Measurements from ENCODE around the gene GPRC6A. TPM values are rescaled to one million over a fixed set of nuclear protein-coding genes. Genes with fewer than 3 reads are reported as not detected.

The GPRC6A gene
- total RNA-seq, 1 donor from 2014 or later, result not detected

DNA sequence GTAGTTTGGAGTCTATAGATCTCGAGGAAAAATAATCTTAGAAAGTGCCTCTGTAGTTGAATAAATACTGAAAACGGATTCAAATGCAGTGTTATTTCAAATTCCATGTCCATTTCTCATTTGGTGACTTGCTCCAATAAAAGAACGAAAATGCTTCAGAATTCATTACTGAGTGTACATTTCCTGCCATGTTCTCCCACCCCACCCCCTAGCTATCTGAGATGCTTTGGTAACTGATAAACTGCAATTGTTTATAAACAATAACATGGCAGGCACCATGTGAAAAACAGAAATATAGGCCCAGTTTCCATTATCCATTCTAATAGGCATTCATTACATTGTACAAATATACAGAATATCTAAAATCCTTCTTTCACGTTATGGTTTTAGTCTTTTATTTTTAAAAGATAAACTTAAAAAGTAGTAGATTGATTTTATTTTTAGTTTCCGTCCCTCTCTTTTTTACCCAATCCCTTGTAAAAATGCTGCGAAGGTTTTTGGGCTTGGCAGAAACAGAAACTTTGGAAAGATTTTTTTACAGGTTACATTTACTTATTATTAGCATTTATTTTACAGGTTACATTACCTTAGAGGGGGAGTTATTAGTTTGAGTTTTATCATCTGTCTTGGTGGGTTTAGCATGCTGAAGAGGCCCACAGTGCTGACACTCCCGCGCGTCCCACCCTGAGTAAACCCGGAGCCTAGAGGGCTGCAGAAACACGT lies 64.8 kb downstream of the GPRC6A start:
- no peaks in the 10 kb centered on the region for H3K36me3 ChIP-seq
- H3K27ac ChIP-seq, result no peak overlapping the region
- peak overlapping the region; percentile 56 to 64 for H3K4me3 ChIP-seq
- intact Hi-C loops (cut with DNase I), result no loop called here
- no peak for DNase-seq (ENCODE audit: low spot score in 2 of 2)
- TF ChIP-seq, protein P1, sequence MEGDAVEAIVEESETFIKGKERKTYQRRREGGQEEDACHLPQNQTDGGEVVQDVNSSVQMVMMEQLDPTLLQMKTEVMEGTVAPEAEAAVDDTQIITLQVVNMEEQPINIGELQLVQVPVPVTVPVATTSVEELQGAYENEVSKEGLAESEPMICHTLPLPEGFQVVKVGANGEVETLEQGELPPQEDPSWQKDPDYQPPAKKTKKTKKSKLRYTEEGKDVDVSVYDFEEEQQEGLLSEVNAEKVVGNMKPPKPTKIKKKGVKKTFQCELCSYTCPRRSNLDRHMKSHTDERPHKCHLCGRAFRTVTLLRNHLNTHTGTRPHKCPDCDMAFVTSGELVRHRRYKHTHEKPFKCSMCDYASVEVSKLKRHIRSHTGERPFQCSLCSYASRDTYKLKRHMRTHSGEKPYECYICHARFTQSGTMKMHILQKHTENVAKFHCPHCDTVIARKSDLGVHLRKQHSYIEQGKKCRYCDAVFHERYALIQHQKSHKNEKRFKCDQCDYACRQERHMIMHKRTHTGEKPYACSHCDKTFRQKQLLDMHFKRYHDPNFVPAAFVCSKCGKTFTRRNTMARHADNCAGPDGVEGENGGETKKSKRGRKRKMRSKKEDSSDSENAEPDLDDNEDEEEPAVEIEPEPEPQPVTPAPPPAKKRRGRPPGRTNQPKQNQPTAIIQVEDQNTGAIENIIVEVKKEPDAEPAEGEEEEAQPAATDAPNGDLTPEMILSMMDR (IDR thresholded peaks at IDR 0.05), result no peak
- peaks cover 0 to 5% of the 10 kb centered on the region in 2 donors for H3K4me1 ChIP-seq
- peaks cover 2% of the 10 kb centered on the region for H3K27me3 ChIP-seq
- H3K9me3 ChIP-seq, result no peaks in the 10 kb centered on the region

DNA sequence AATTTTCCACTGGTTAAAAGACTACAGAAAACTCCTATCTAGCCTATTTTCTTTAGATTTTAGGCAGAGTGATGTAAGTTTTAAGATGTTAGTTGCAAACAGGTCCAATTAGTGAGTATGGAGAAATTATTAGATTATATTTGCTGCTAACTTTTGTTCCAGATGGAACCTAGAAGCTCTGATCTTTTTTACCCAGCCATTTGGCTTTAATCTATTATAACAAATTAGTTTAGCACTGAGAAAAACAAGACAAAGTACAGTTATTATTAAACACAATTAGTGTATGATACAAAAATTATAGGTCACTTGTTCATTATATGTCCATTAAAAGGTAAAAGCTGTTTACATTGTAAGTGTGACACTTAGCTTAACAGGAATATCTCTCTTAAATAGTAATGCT lies 65.8 kb downstream of the GPRC6A start:
- H3K27ac ChIP-seq, result no peak overlapping the region
- H3K4me1 ChIP-seq, result peaks cover 0 to 5% of the 10 kb centered on the region in 2 donors
- no peaks in the 10 kb centered on the region for H3K36me3 ChIP-seq
- no peak overlapping the region for H3K4me3 ChIP-seq
- H3K27me3 ChIP-seq, result peaks cover 2% of the 10 kb centered on the region
- H3K9me3 ChIP-seq, result no peaks in the 10 kb centered on the region
- intact Hi-C loops (cut with DNase I), result no loop called here
- TF ChIP-seq, protein P1 (IDR thresholded peaks at IDR 0.05), result no peak
- no peak for DNase-seq (ENCODE audit: low spot score in 2 of 2)

DNA sequence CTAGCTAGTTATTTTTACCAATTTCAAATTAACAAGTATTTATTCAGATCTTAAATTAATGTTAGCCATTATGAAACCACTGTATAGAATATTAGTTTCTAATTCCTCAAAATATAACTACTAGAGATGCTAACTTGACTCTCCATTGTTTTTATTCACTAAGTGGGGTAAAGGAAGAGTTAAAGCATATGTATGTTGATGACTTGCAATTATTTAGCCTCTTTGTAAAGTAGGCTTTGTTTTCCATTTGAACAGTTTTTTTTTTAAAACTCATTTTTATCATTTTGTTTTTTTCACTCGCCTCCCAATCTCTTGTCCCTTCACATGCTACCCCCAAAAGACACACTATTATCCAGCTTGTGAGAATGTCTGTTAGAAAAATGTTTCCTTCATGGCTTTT lies 66.6 kb downstream of the GPRC6A start:
- no peak overlapping the region for H3K27ac ChIP-seq
- TF ChIP-seq, protein P1 (IDR thresholded peaks at IDR 0.05), result no peak
- intact Hi-C loops (cut with DNase I), result no loop called here
- no peaks in the 10 kb centered on the region for H3K9me3 ChIP-seq
- H3K27me3 ChIP-seq, result peaks cover 2% of the 10 kb centered on the region
- no peak overlapping the region for H3K4me3 ChIP-seq
- peaks cover 0 to 5% of the 10 kb centered on the region in 2 donors for H3K4me1 ChIP-seq
- no peak for DNase-seq (ENCODE audit: low spot score in 2 of 2)
- no peaks in the 10 kb centered on the region for H3K36me3 ChIP-seq

DNA sequence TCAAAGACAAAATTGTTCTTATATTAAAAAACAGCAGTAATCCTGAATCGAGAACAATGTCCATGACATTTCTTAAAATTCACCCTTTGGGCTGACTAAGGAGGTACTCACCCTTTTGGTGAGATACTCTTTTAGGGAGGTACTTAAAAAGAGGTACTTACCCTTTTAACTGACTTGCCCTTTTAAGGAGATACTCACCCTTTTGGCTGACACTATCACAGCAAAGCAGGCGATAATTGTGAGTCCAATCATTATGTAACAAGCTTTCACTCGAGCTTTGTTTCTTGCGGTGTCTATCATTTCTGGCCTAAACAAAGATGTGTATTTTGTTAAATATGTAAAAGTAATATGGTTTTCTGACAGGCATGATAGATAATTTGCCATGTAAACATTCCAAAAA lies 67.1 kb downstream of the GPRC6A start:
- DNase-seq (ENCODE audit: low spot score in 2 of 2), result no peak
- H3K27ac ChIP-seq, result no peak overlapping the region
- TF ChIP-seq, protein P1 (IDR thresholded peaks at IDR 0.05), result no peak
- intact Hi-C loops (cut with DNase I), result no loop called here
- H3K4me1 ChIP-seq, result peaks cover 0 to 5% of the 10 kb centered on the region in 2 donors
- peaks cover 2% of the 10 kb centered on the region for H3K27me3 ChIP-seq
- no peaks in the 10 kb centered on the region for H3K36me3 ChIP-seq
- no peaks in the 10 kb centered on the region for H3K9me3 ChIP-seq
- H3K4me3 ChIP-seq, result no peak overlapping the region

DNA sequence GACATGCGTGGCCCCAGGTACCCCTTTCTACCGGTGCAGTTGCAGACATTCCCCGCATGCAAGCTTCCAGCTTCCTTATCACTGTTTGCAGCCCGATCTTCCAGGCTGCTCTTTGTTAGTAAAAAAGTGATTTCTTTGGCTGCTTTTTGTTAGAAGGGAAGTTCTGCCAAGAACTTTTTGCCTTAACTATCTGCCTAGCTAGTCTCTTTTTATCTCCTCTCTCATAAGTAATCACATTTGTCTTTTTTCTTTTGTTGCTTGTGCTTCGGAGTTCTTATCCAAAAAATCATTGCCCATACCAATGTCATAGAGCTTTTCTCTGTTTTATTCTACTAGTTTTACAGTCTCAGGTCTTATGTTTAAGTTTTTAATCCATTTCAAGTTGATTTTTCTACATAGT lies 83.7 kb downstream of the GPRC6A start:
- H3K27ac ChIP-seq, result no peak overlapping the region
- DNase-seq (ENCODE audit: low spot score in 2 of 2), result no peak

More for the DNA sequence above, 83.7 kb downstream of the GPRC6A start:
- H3K4me3 ChIP-seq, result no peak overlapping the region
- TF ChIP-seq, protein P1 (IDR thresholded peaks at IDR 0.05), result no peak
- H3K9me3 ChIP-seq, result peaks cover 0 to 5% of the 10 kb centered on the region in 2 donors
- H3K4me1 ChIP-seq, result no peaks in the 10 kb centered on the region
- intact Hi-C loops (cut with DNase I), result no loop called here
- H3K27me3 ChIP-seq, result no peaks in the 10 kb centered on the region
- H3K36me3 ChIP-seq, result no peaks in the 10 kb centered on the region

Other genes starting within 250 kb of the GPRC6A start
- 17.9 TPM for gene RSPH4A, start 212.6 kb downstream of the GPRC6A start, total RNA-seq
- gene ZUP1, start 160.3 kb downstream of the GPRC6A start, total RNA-seq, result 0.85 TPM
- gene KPNA5, start 147.9 kb downstream of the GPRC6A start, total RNA-seq, result 0.96 TPM
- gene FAM162B, start 63.4 kb downstream of the GPRC6A start, total RNA-seq, result not detected
- gene RFX6, start 48.2 kb upstream of the GPRC6A start, total RNA-seq, result not detected

All from ascending aorta (tissue), 2 donors.